Epithelial cell of alveolus of lung (primary cell): Measurements from ENCODE around the gene ST6GALNAC5. TPM values are rescaled to one million over a fixed set of nuclear protein-coding genes. Genes with fewer than 3 reads are reported as not detected.

ENCODE experiments used
- total RNA-seq: library from RNA; depleted of rRNA; stranded (reverse); fragments of >200 nt; gene quantifications from 2 replicates; pipeline ENCODE4 v1.2.1, GENCODE V29; 2015

The ST6GALNAC5 gene
- total RNA-seq = 0.64 and 5.3 TPM in 2 replicates

DNA sequence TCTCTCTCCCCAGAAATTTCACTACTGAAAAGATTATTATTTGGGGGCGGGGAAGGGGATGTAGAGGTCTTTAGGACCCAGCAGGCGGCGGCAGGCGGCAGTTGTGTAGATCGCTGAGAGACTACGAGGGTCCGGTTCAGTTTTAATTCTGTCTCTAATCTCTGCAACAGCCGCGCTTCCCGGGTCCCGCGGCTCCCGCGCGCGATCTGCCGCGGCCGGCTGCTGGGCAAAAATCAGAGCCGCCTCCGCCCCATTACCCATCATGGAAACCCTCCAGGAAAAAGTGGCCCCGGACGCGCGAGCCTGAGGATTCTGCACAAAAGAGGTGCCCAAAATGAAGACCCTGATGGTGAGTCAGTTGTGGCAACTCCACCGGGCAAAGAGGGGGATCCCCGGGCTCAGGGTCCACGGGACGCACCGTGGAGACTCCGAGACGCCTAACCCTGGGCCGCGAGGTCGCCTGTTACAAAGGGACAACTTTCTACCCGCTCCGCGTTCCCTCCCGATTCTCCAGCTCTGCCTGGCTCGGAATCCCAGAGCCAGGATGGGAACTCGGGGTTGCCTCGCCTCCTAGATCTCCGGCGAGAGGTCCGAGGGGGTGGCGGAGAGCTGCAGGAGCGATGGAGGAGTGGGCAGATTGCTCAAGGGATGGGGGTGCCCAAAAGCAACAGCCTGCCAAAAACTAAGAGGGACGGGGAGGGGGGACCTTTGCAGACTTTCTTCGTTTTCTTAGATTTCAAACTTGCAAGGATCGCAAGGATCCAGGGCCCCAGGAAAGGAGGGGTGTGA is at the start of gene ST6GALNAC5:
Gene ST6GALNAC5 (plus strand): TSS at position 139 of the 789 bp plus-strand sequence.

